ENCODE results near the gene CCDC186.

DNA sequence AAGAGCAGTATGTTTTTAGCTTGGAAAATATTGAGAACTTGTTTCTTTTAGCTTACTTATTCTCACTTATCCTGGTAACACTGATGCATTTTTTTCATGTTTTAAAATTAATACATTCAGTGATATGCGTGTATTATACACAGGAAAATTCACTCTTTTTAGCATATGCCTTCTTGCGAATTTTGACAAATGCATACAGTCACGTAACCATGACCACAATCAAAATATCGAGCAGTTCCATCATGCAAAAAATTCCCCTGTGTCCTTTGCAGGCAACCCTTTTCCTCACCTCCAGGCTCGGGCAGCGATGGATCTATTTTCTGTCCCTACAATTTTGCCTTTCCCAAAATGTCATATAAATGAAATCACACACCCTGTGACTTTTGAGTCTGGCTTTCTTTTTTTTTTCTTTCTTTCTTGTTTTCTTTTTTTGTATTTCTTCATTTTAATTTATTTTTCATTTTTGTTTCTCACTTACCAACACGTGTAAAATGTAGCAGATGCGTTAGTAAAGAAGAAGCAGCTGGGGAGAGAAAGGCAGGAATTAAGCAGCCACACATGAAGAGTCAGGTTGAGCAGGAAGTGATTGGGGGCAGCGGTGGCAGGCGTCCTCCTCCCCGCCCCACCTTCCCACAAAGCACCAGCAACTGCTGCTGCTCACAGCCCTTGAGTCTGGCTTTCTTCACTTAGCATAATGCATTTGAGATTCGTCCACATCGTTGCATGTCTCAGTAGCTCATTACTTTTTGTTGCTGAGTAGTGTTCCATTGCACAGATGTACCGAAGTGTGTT is 100.4 kb downstream of the CCDC186 start:
- TF ChIP-seq CTCF (IDR thresholded peaks at IDR 0.05; ENCODE audit: poor library complexity, severe bottlenecking) (no peak), TAF1 (IDR thresholded peaks at IDR 0.05; ENCODE audit: low read depth) (no peak), REST (IDR thresholded peaks at IDR 0.05; ENCODE audit: borderline replicate concordance) (no peak), EP300 (conservative IDR thresholded peaks at IDR 0.05; ENCODE audit: poor library complexity, severe bottlenecking) (no peak)
